WTC11 (cell line): ENCODE results near the gene UNC79. TPM values are rescaled to one million over a fixed set of nuclear protein-coding genes. Genes with fewer than 3 reads are reported as not detected.
A peak's percentile ranks its signal among the peaks of the same experiment; 100 is the strongest.

Experiments used
- ATAC-seq: fragments of 200-7000 bp; cut with Tn5 transposase; 2 replicates; pipeline ENCODE4 v1.10.0; 2021; ENCODE audit warnings: mild to moderate bottlenecking, moderate library complexity
- CTCF ChIA-PET: fragments of 300-600 bp; sonication (Branson Sonifier 250); formaldehyde crosslinking; loops from one replicate; lab custom pipeline; 2021; ENCODE audit warnings: antibody characterized with exemption; lab: Charles Lee
- POLR2A ChIA-PET: fragments of 350-600 bp; sonication (Branson Sonifier 250); formaldehyde crosslinking; loops from one replicate; lab custom pipeline; 2021; ENCODE audit warnings: antibody characterized with exemption; lab: Charles Lee
- DNase-seq: peaks from one replicate; pipeline ENCODE4 v3.0.0; 2021; ENCODE audit warnings: low spot score
- H3K27ac Mint-ChIP-seq: 2 replicates; pipeline ENCODE4 v1.8.0; 2021; ENCODE audit warnings: mixed read lengths
- H3K27me3 Mint-ChIP-seq: 2 replicates; pipeline ENCODE4 v1.8.0; 2021; ENCODE audit warnings: low read depth, mild to moderate bottlenecking, moderate library complexity, mixed read lengths
- H3K36me3 Mint-ChIP-seq: 2 replicates; pipeline ENCODE4 v1.8.0; 2021; ENCODE audit warnings: mixed read lengths
- H3K4me1 Mint-ChIP-seq: 2 replicates; pipeline ENCODE4 v1.8.0; 2022; ENCODE audit warnings: mixed read lengths
- H3K4me3 Mint-ChIP-seq: 2 replicates; pipeline ENCODE4 v1.8.0; 2021; ENCODE audit warnings: mild to moderate bottlenecking, moderate library complexity, mixed read lengths
- H3K9me3 Mint-ChIP-seq: 2 replicates; pipeline ENCODE4 v1.8.0; 2021; ENCODE audit warnings: mixed read lengths
- ATF2 ChIP-seq: sonication (generic); formaldehyde crosslinking; IDR thresholded peaks from 2 replicates; pipeline ENCODE4 v1.8.1; 2022; ENCODE audit warnings: low read depth, missing genetic modification reagents, borderline replicate concordance
- ATF6 ChIP-seq: sonication (generic); formaldehyde crosslinking; IDR thresholded peaks from 2 replicates; pipeline ENCODE4 v1.8.1; 2023; ENCODE audit warnings: mild to moderate bottlenecking, missing genetic modification reagents
- CREB1 ChIP-seq: sonication (generic); formaldehyde crosslinking; IDR thresholded peaks from 2 replicates; pipeline ENCODE4 v1.8.0; 2023; ENCODE audit warnings: mild to moderate bottlenecking, missing genetic modification reagents
- ELF4 ChIP-seq: sonication (generic); formaldehyde crosslinking; IDR thresholded peaks from 2 replicates; pipeline ENCODE4 v1.8.1; 2022; ENCODE audit warnings: low read depth, mild to moderate bottlenecking, moderate library complexity, missing genetic modification reagents
- FOXJ3 ChIP-seq: sonication (generic); formaldehyde crosslinking; IDR thresholded peaks from 2 replicates; pipeline ENCODE4 v1.9.0; 2021; ENCODE audit warnings: missing genetic modification reagents, mild to moderate bottlenecking, borderline replicate concordance
- GRHL2 ChIP-seq: fragments of 250-450 bp; sonication (Bioruptor Pico); IDR thresholded peaks from 2 replicates; pipeline ENCODE4 v1.8.0; 2022; ENCODE audit warnings: mild to moderate bottlenecking, moderate library complexity; ENCODE audit not compliant: insufficient replicate concordance, severe bottlenecking
- GTF2I ChIP-seq: fragments of 250-450 bp; sonication (Bioruptor Pico); conservative IDR thresholded peaks from 2 replicates; pipeline ENCODE4 v1.4.0; 2021; ENCODE audit warnings: mild to moderate bottlenecking
- MXD4 ChIP-seq: fragments of 250-450 bp; sonication (Bioruptor Pico); IDR thresholded peaks from 2 replicates; pipeline ENCODE4 v1.8.0; 2021; ENCODE audit warnings: mild to moderate bottlenecking, moderate library complexity, borderline replicate concordance
- STAT6 ChIP-seq: sonication (generic); formaldehyde crosslinking; conservative IDR thresholded peaks from 2 replicates; pipeline ENCODE4 v1.8.1; 2023; ENCODE audit warnings: mild to moderate bottlenecking, low read depth, missing genetic modification reagents, moderate library complexity
- TCF7 ChIP-seq: sonication (generic); formaldehyde crosslinking; IDR thresholded peaks from 2 replicates; pipeline ENCODE4 v1.8.0; 2022; ENCODE audit warnings: mild to moderate bottlenecking, low read depth, missing genetic modification reagents, moderate library complexity
- TEAD4 ChIP-seq: sonication (generic); formaldehyde crosslinking; IDR thresholded peaks from 2 replicates; pipeline ENCODE4 v1.8.0; 2022; ENCODE audit warnings: mild to moderate bottlenecking, missing genetic modification reagents
- USF2 ChIP-seq: sonication (generic); formaldehyde crosslinking; IDR thresholded peaks from 2 replicates; pipeline ENCODE4 v1.8.1; 2023; ENCODE audit warnings: mild to moderate bottlenecking, missing genetic modification reagents, moderate library complexity
- ZBTB21 ChIP-seq: sonication (generic); formaldehyde crosslinking; IDR thresholded peaks from 2 replicates; pipeline ENCODE4 v1.8.1; 2023; ENCODE audit warnings: mild to moderate bottlenecking, missing genetic modification reagents, borderline replicate concordance
- ZNF219 ChIP-seq: sonication (generic); formaldehyde crosslinking; IDR thresholded peaks from 2 replicates; pipeline ENCODE4 v1.8.0; 2023; ENCODE audit warnings: missing genetic modification reagents, mild to moderate bottlenecking, borderline replicate concordance
- ZNF416 ChIP-seq: fragments of 250-450 bp; sonication (Bioruptor Pico); IDR thresholded peaks from 2 replicates; pipeline ENCODE4 v1.9.0; 2021; ENCODE audit warnings: mild to moderate bottlenecking, inconsistent platforms
- ZNF423 ChIP-seq: fragments of 250-450 bp; sonication (Bioruptor Pico); IDR thresholded peaks from 2 replicates; pipeline ENCODE4 v2.1.2; 2022; ENCODE audit warnings: mild to moderate bottlenecking, moderate library complexity
- total RNA-seq: library from RNA; stranded (reverse); gene quantifications from 3 replicates; pipeline ENCODE4 v1.2.3, GENCODE V29; 2021

The UNC79 gene
- total RNA-seq, 1 experiment from 2014 or later = 2.1 TPM

- no peak overlapping the region for H3K27ac Mint-ChIP-seq
Observed at GRCh38 chr14:93725993-93726392, 295.3 kb downstream of the UNC79 start.

GRCh38 chr14:93727039-93727740 lies 296.5 kb downstream of the UNC79 start:
- Mint-ChIP-seq H3K27me3 (no peaks in the 10 kb centered on the region), H3K27ac (no peak overlapping the region), H3K36me3 (no peaks in the 10 kb centered on the region), H3K9me3 (peaks cover 10% of the 10 kb centered on the region; the same call in 1 of the 2 replicates), H3K4me3 (no peak overlapping the region), H3K4me1 (peaks cover 4% of the 10 kb centered on the region; the same call in 1 of the 2 replicates)
- CTCF ChIA-PET = interaction anchor here (1.0 kb wide), 1 partner anchor 210 kb away, joined by 3 read pairs; no protein-coding TSS in a partner anchor
- TF ChIP-seq USF2 (CRISPR knock-in tag) (no peak), MXD4 (CRISPR knock-in tag) (no peak), FOXJ3 (CRISPR knock-in tag) (no peak), STAT6 (CRISPR knock-in tag) (no peak), ZBTB21 (CRISPR knock-in tag) (no peak), GRHL2 (CRISPR knock-in tag) (no peak), ZNF416 (CRISPR knock-in tag) (no peak)
- POLR2A ChIA-PET = no interaction called here
- ATAC-seq (peak; percentile 74), DNase-seq (no peak)

More at GRCh38 chr14:93725993-93726392, 295.3 kb downstream of the UNC79 start:
- TF ChIP-seq ATF6 (CRISPR knock-in tag) (no peak), ZNF423 (CRISPR knock-in tag) (no peak), CREB1 (CRISPR knock-in tag) (no peak), ZNF219 (CRISPR knock-in tag) (no peak), GTF2I (no peak), TEAD4 (CRISPR knock-in tag) (no peak), TCF7 (CRISPR knock-in tag) (no peak), ELF4 (CRISPR knock-in tag) (no peak), ATF2 (CRISPR knock-in tag) (no peak), STAT6 (CRISPR knock-in tag) (no peak)
- Mint-ChIP-seq H3K4me3 (no peak overlapping the region), H3K4me1 (peaks cover 4% of the 10 kb centered on the region; the same call in 1 of the 2 replicates), H3K36me3 (no peaks in the 10 kb centered on the region), H3K27me3 (no peaks in the 10 kb centered on the region), H3K9me3 (peaks cover 10% of the 10 kb centered on the region; the same call in 1 of the 2 replicates)
- no peak for ATAC-seq
- ChIA-PET CTCF (interaction anchor here (1.9 to 2.9 kb wide), 2 partner anchors 71 to 177 kb away, joined by 7 to 9 read pairs; no protein-coding TSS in a partner anchor), POLR2A (no interaction called here)
- DNase-seq = no peak
